Measurements from ENCODE around the gene MRPL39. TPM values are rescaled to one million over a fixed set of nuclear protein-coding genes. Genes with fewer than 3 reads are reported as not detected.
A peak's percentile ranks its signal among the peaks of the same experiment; 100 is the strongest.

Gene MRPL39
- total RNA-seq, 6 experiments from 2014 or later: 25.3 to 34.1 (median 31.7) TPM

DNA sequence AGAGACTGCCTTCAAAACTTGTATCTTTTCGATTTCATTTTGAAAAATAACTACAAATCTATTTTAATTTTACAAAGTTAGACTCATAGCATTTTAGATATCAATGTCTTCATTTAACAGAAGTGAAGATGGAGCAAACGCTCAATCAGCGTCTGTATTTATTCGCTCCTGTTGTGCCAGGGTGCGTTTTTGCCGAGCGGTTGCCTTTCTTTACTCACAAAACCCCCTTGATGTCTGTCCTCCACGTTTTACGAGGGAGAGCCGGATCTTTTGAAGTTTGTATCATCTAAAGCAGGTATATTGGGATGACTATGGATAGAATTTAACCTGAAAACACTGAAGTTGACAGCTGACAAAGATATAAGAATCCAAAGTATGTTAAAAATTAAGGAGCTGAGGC, 44.6 kb downstream of the MRPL39 start:
- no peak for DNase-seq
- Mint-ChIP-seq H3K4me3 (peak overlapping the region; percentile 90), H3K9me3 (no peaks in the 10 kb centered on the region), H3K36me3 (ENCODE audit: low read depth) (peaks cover 19% of the 10 kb centered on the region), H3K27me3 (ENCODE audit: insufficient read depth) (peaks cover 2% of the 10 kb centered on the region; the same call in 1 of the 2 replicates), H3K27ac (peak overlapping the region; percentile 88), H3K4me1 (ENCODE audit: low read depth) (peaks cover 80% of the 10 kb centered on the region)
- no peak for TF ChIP-seq CTCF (IDR thresholded peaks at IDR 0.05)

DNA sequence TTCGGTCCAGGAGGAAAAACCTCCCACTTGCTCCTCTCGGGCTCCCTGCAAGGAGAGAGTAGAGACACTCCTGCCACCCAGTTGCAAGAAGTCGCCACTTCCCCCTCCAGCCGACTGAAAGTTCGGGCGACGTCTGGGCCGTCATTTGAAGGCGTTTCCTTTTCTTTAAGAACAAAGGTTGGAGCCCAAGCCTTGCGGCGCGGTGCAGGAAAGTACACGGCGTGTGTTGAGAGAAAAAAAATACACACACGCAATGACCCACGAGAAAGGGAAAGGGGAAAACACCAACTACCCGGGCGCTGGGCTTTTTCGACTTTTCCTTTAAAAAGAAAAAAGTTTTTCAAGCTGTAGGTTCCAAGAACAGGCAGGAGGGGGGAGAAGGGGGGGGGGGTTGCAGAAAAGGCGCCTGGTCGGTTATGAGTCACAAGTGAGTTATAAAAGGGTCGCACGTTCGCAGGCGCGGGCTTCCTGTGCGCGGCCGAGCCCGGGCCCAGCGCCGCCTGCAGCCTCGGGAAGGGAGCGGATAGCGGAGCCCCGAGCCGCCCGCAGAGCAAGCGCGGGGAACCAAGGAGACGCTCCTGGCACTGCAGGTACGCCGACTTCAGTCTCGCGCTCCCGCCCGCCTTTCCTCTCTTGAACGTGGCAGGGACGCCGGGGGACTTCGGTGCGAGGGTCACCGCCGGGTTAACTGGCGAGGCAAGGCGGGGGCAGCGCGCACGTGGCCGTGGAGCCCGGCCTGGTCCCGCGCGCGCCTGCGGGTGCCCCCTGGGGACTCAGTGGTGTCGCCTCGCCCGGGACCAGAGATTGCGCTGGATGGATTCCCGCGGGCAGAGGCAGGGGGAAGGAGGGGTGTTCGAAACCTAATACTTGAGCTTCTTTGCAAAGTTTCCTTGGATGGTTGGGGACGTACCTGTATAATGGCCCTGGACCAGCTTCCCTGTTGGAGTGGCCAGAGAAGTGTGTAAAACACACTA, 45.3 kb downstream of the MRPL39 start:
- Mint-ChIP-seq H3K4me1 (ENCODE audit: low read depth) (peaks cover 80% of the 10 kb centered on the region), H3K36me3 (ENCODE audit: low read depth) (peaks cover 12% of the 10 kb centered on the region), H3K4me3 (peak overlapping the region; percentile 90), H3K27ac (peak overlapping the region; percentile 88), H3K27me3 (ENCODE audit: insufficient read depth) (peaks cover 2% of the 10 kb centered on the region; the same call in 1 of the 2 replicates), H3K9me3 (no peaks in the 10 kb centered on the region)
- TF ChIP-seq CTCF (IDR thresholded peaks at IDR 0.05): peak; percentile 57
- peak; percentile 65 for DNase-seq

DNA sequence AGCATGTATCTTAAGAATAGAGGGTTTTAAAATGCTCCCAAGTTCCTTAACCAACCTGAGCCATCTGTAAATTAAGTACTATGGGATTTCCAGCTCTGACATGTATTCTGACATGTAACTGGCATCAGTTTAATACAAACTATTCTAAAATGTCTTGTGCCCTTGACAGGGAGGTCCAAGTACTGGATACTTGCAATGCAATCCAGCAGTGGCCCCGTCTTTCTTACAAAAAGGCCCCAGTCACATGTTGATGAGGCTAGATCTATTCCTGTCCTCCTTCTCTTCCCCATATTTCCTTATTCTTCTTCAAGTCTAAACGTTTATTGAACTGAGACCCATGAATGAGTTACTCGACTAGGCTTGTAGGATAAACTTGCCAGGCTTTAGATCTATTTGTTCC, 46.4 kb downstream of the MRPL39 start:
- Mint-ChIP-seq H3K36me3 (ENCODE audit: low read depth) (peaks cover 5% of the 10 kb centered on the region), H3K27ac (peak overlapping the region; percentile 88; the same call in 1 of the 2 replicates), H3K9me3 (no peaks in the 10 kb centered on the region), H3K4me1 (ENCODE audit: low read depth) (peaks cover 82% of the 10 kb centered on the region), H3K4me3 (peak overlapping the region; percentile 90), H3K27me3 (ENCODE audit: insufficient read depth) (peaks cover 2% of the 10 kb centered on the region; the same call in 1 of the 2 replicates)
- DNase-seq: no peak
- no peak; the same call in 1 of the 2 replicates for TF ChIP-seq CTCF (IDR thresholded peaks at IDR 0.05)

GRCh38 chr21:25560271-25560685, 47.0 kb downstream of the MRPL39 start:
- Mint-ChIP-seq H3K4me3 (no peak overlapping the region), H3K9me3 (no peaks in the 10 kb centered on the region), H3K27me3 (ENCODE audit: insufficient read depth) (peaks cover 2% of the 10 kb centered on the region; the same call in 1 of the 2 replicates), H3K27ac (no peak overlapping the region), H3K4me1 (ENCODE audit: low read depth) (peaks cover 86% of the 10 kb centered on the region), H3K36me3 (ENCODE audit: low read depth) (peaks cover 4% of the 10 kb centered on the region)
- no peak; the same call in none of the 2 replicates for TF ChIP-seq CTCF (IDR thresholded peaks at IDR 0.05)
- no peak for DNase-seq

DNA sequence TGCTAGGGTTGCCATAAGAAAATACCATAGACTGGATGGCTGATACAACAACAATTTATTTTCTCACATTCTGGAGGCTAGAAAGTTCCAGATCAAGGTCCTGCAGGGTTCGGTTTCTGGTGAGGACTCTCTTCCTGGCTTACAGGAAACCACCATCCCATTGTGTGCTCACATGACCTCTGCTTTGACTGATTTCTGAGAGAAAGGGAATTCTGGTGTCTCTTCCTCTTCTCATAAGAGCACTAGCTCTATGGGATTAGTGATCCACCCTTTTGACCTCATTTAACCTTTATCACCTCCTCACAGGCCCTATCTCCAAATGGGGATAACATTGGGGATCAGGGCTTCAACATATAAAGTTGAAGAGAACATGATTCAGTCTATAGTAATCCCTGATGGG, 47.5 kb downstream of the MRPL39 start:
- no peaks in the 10 kb centered on the region for H3K9me3 Mint-ChIP-seq
- no peaks in the 10 kb centered on the region; the same call in 1 of the 2 replicates for H3K36me3 Mint-ChIP-seq (ENCODE audit: low read depth)
- H3K4me3 Mint-ChIP-seq: no peak overlapping the region
- H3K4me1 Mint-ChIP-seq (ENCODE audit: low read depth): peaks cover 80% of the 10 kb centered on the region
- H3K27me3 Mint-ChIP-seq (ENCODE audit: insufficient read depth): peaks cover 2% of the 10 kb centered on the region; the same call in 1 of the 2 replicates
- DNase-seq: no peak
- no peak for TF ChIP-seq CTCF (IDR thresholded peaks at IDR 0.05)
- H3K27ac Mint-ChIP-seq: no peak overlapping the region

All from HFFc6 (cell line).